IPS-18a (cell line): Measurements from ENCODE around the gene DBN1.

Experiments
- H3K27ac ChIP-seq: one replicate; pipeline ENCODE4 v1.5.1; 2013; ENCODE audit warnings: low read length
- H3K27me3 ChIP-seq: one replicate; pipeline ENCODE4 v1.6.1; 2013; ENCODE audit warnings: mild to moderate bottlenecking, low read length; ENCODE audit not compliant: control insufficient read depth, insufficient read depth
- H3K36me3 ChIP-seq: one replicate; pipeline ENCODE4 v1.6.1; 2013; ENCODE audit warnings: low read depth, low read length; ENCODE audit not compliant: control insufficient read depth
- H3K4me1 ChIP-seq: one replicate; pipeline ENCODE4 v1.6.1; 2013; ENCODE audit warnings: low read depth, low read length; ENCODE audit not compliant: control insufficient read depth
- H3K4me3 ChIP-seq: one replicate; pipeline ENCODE4 v1.5.1; 2013; ENCODE audit warnings: low read length
- H3K9ac ChIP-seq: one replicate; pipeline ENCODE4 v1.6.1; 2013; ENCODE audit warnings: mild to moderate bottlenecking, low read length, moderate library complexity
- H3K9me3 ChIP-seq: one replicate; pipeline ENCODE4 v1.6.1; 2013; ENCODE audit warnings: low read depth, low read length; ENCODE audit not compliant: control insufficient read depth

DBN1 gene

GRCh38 chr5:177502886-177503285 lies 29.5 kb upstream of the DBN1 start:
- Histone ChIP-seq H3K36me3 (no peaks in the 10 kb centered on the region), H3K9me3 (no peaks in the 10 kb centered on the region), H3K4me3 (no peak overlapping the region), H3K9ac (no peak overlapping the region), H3K27me3 (peaks cover 21% of the 10 kb centered on the region), H3K4me1 (peaks cover 18% of the 10 kb centered on the region), H3K27ac (no peak overlapping the region)

- Histone ChIP-seq H3K4me3 (no peak overlapping the region), H3K27me3 (peaks cover 21% of the 10 kb centered on the region), H3K36me3 (no peaks in the 10 kb centered on the region), H3K9me3 (no peaks in the 10 kb centered on the region), H3K27ac (no peak overlapping the region), H3K4me1 (peaks cover 18% of the 10 kb centered on the region), H3K9ac (no peak overlapping the region)
Observed at GRCh38 chr5:177501874-177502678, 28.6 kb upstream of the DBN1 start.

GRCh38 chr5:177500685-177501522 lies 27.5 kb upstream of the DBN1 start:
- H3K9me3 ChIP-seq: no peaks in the 10 kb centered on the region
- H3K4me3 ChIP-seq: no peak overlapping the region
- no peaks in the 10 kb centered on the region for H3K36me3 ChIP-seq
- peaks cover 21% of the 10 kb centered on the region for H3K27me3 ChIP-seq
- H3K27ac ChIP-seq: no peak overlapping the region
- no peak overlapping the region for H3K9ac ChIP-seq
- peaks cover 24% of the 10 kb centered on the region for H3K4me1 ChIP-seq

GRCh38 chr5:177499842-177500241 lies 26.4 kb upstream of the DBN1 start:
- no peak overlapping the region for H3K4me3 ChIP-seq
- peaks cover 21% of the 10 kb centered on the region for H3K27me3 ChIP-seq
- no peaks in the 10 kb centered on the region for H3K9me3 ChIP-seq
- H3K9ac ChIP-seq: no peak overlapping the region
- peaks cover 34% of the 10 kb centered on the region for H3K4me1 ChIP-seq
- H3K36me3 ChIP-seq: no peaks in the 10 kb centered on the region
- no peak overlapping the region for H3K27ac ChIP-seq

GRCh38 chr5:177498013-177498787 lies 24.8 kb upstream of the DBN1 start:
- Histone ChIP-seq H3K27me3 (peaks cover 21% of the 10 kb centered on the region), H3K9me3 (no peaks in the 10 kb centered on the region), H3K27ac (no peak overlapping the region), H3K4me3 (peak overlapping the region; percentile 71), H3K4me1 (peaks cover 38% of the 10 kb centered on the region), H3K36me3 (peaks cover 6% of the 10 kb centered on the region), H3K9ac (peak overlapping the region; percentile 0)

GRCh38 chr5:177497292-177498012 lies 24.0 kb upstream of the DBN1 start, which contains the start of gene PDLIM7:
TSS of gene PDLIM7 (minus strand) at chr5:177497604. CDS start at chr5:177496512, 1,092 bp downstream.
- Histone ChIP-seq H3K4me3 (peak within 1 kb of the TSS; percentile 80), H3K36me3 (peaks cover 6% of the 10 kb centered on the region), H3K27ac (peak within 1 kb of the TSS; percentile 96), H3K9me3 (no peaks in the 10 kb centered on the region), H3K27me3 (peaks cover 21% of the 10 kb centered on the region), H3K9ac (peak within 1 kb of the TSS; percentile 95), H3K4me1 (peaks cover 38% of the 10 kb centered on the region)

GRCh38 chr5:177496727-177497291 lies 23.4 kb upstream of the DBN1 start:
- peak overlapping the region; percentile 96 for H3K27ac ChIP-seq
- no peaks in the 10 kb centered on the region for H3K9me3 ChIP-seq
- H3K9ac ChIP-seq: peak overlapping the region; percentile 95
- peaks cover 38% of the 10 kb centered on the region for H3K4me1 ChIP-seq
- peak overlapping the region; percentile 80 for H3K4me3 ChIP-seq
- peaks cover 6% of the 10 kb centered on the region for H3K36me3 ChIP-seq
- peaks cover 21% of the 10 kb centered on the region for H3K27me3 ChIP-seq

GRCh38 chr5:177496070-177496726 lies 22.8 kb upstream of the DBN1 start:
- Histone ChIP-seq H3K4me1 (peaks cover 35% of the 10 kb centered on the region), H3K4me3 (peak overlapping the region; percentile 80), H3K27ac (peak overlapping the region; percentile 96), H3K27me3 (peaks cover 21% of the 10 kb centered on the region), H3K9me3 (no peaks in the 10 kb centered on the region), H3K36me3 (peaks cover 6% of the 10 kb centered on the region), H3K9ac (peak overlapping the region; percentile 95)

- Histone ChIP-seq H3K9me3 (no peaks in the 10 kb centered on the region), H3K36me3 (peaks cover 12% of the 10 kb centered on the region), H3K9ac (peak overlapping the region; percentile 95), H3K4me3 (peak overlapping the region; percentile 80), H3K27me3 (peaks cover 21% of the 10 kb centered on the region), H3K27ac (peak overlapping the region; percentile 96), H3K4me1 (peaks cover 32% of the 10 kb centered on the region)
Observed at GRCh38 chr5:177495243-177496060, 22.0 kb upstream of the DBN1 start.
